Mucosa of descending colon (tissue), 3 donors: ENCODE measurements around the gene SCYL2. TPM values are rescaled to one million over a fixed set of nuclear protein-coding genes. Genes with fewer than 3 reads are reported as not detected.

Experiments used
- ATAC-seq: fragments of 200-7000 bp; cut with Tn5 transposase; one replicate; pipeline ENCODE4 v1.9.1; 2020; ENCODE audit warnings: mild to moderate bottlenecking, moderate library complexity
- DNase-seq, 3 donors: peaks; one replicate each; pipeline ENCODE4 v3.0.0-alpha.2; 2020
- H3K36me3 ChIP-seq: fragments of 200-600 bp; one replicate; pipeline ENCODE4 v1.8.0; 2021; ENCODE audit warnings: low read depth, mild to moderate bottlenecking
- H3K4me1 ChIP-seq: fragments of 200-600 bp; one replicate; pipeline ENCODE4 v1.8.0; 2021; ENCODE audit warnings: low read depth, mild to moderate bottlenecking
- H3K4me3 ChIP-seq: fragments of 200-600 bp; one replicate; pipeline ENCODE4 v1.8.0; 2021; ENCODE audit warnings: mild to moderate bottlenecking
- H3K9me3 ChIP-seq: fragments of 200-600 bp; one replicate; pipeline ENCODE4 v1.8.0; 2021; ENCODE audit warnings: mild to moderate bottlenecking
- intact Hi-C, 2 donors: fragments of 100-400 bp; cut with DNase I in 1 of 2; cut with micrococcal nuclease in 1 of 2; formaldehyde crosslinking; loops; one replicate each; pipeline versions ENCODE4 v1.11.0 to v1.11.1; 2022; cut with DNase I, micrococcal nuclease
- total RNA-seq, 3 donors: library from RNA; stranded (reverse); fragmentation: NEBNext Ultra II Directional in 2 of 3; extraction: Animal tissue kit (Norgen Biotek cat#: 25700) in 2 of 3; gene quantifications; one replicate each; pipeline versions ENCODE4 v1.2.1 to v1.2.4, GENCODE V29; 2021 to 2023
- TF ChIP-seq, protein P1 (sequence below): fragments of 200-600 bp; IDR thresholded peaks from one replicate; pipeline ENCODE4 v1.8.0; 2022; ENCODE audit warnings: antibody characterized with exemption, mild to moderate bottlenecking
- donor health status: DM: no; HTN: no; CAD: no; lungs with moderate emphysema.
- donor health status: DM: no; HTN: no; CAD: no.
- donor health status: DM: no; HTN: yes; CAD: no.

SCYL2 gene
- total RNA-seq, 3 donors from 2014 or later = 56.8 to 64.6 (median 63.4) TPM

DNA sequence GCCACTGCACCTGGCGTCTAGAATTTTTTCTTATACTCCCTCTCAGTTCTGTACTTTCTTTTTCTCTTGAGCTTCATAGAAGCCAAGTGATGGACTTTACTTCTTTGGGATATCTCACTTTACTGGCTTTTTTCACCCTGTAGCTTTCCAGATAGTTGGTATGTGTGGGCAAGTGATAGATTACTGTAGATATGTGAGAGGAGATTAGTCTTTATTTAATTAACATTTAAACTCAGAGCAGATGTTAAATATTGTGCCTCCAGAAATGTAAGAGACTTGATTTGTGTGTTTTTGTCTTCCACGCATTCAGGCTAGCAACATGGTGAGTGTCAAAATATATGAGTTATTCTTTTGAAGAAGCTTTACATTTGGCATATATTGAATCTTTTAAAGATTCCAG, 50.4 kb downstream of the SCYL2 start:
- DNase-seq = no peak
- intact Hi-C loops = no loop called here
- Histone ChIP-seq H3K4me1 (no peaks in the 10 kb centered on the region), H3K9me3 (no peaks in the 10 kb centered on the region), H3K4me3 (no peak overlapping the region), H3K36me3 (peaks cover 3% of the 10 kb centered on the region)
- TF ChIP-seq, protein P1, sequence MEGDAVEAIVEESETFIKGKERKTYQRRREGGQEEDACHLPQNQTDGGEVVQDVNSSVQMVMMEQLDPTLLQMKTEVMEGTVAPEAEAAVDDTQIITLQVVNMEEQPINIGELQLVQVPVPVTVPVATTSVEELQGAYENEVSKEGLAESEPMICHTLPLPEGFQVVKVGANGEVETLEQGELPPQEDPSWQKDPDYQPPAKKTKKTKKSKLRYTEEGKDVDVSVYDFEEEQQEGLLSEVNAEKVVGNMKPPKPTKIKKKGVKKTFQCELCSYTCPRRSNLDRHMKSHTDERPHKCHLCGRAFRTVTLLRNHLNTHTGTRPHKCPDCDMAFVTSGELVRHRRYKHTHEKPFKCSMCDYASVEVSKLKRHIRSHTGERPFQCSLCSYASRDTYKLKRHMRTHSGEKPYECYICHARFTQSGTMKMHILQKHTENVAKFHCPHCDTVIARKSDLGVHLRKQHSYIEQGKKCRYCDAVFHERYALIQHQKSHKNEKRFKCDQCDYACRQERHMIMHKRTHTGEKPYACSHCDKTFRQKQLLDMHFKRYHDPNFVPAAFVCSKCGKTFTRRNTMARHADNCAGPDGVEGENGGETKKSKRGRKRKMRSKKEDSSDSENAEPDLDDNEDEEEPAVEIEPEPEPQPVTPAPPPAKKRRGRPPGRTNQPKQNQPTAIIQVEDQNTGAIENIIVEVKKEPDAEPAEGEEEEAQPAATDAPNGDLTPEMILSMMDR = no peak
- no peak for ATAC-seq

DNA sequence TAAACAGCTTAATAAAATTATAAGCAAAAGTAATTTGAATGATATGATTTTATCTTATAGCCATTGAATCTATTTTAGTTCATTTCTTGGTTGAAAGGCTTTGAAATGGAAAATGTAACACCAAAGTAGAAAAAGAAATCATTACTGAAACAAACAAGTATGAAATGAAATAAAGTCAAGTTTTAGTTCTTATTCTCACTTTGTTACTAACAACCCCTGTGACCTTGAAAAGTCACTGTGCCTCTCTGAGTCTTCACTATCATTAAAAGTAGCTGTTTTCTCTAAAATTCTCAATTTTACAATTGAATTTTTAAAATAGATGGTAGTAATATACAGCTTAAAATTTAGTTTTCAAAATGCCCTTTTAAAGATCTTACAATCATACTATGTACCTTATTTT, 57.5 kb downstream of the SCYL2 start:
- ATAC-seq = no peak

DNA sequence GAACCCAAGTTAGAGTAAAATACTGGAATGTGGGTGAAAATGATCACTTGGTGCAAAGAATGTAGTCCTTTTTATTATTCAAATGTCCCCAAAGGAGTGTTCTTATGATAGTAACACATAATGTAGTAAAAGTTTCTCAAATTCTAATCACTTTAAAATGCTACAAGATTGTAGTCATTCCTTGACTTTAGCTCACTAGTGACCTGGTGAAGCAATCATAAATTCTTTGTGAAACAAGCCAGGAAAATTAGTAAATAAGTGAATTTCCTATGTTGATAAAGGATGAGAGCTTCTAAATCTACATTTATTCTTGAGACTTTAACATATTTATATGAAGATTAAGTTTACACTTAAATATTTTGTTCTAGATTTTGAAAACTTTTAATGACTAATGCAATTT, 59.2 kb downstream of the SCYL2 start:
- Histone ChIP-seq H3K4me3 (no peak overlapping the region), H3K9me3 (no peaks in the 10 kb centered on the region), H3K36me3 (no peaks in the 10 kb centered on the region), H3K4me1 (no peaks in the 10 kb centered on the region)
- TF ChIP-seq, protein P1 = no peak
- ATAC-seq (no peak), DNase-seq (no peak)
- intact Hi-C loops = no loop called here

More for the DNA sequence above, 57.5 kb downstream of the SCYL2 start:
- TF ChIP-seq, protein P1 = no peak
- Histone ChIP-seq H3K36me3 (no peaks in the 10 kb centered on the region), H3K4me3 (no peak overlapping the region), H3K9me3 (no peaks in the 10 kb centered on the region), H3K4me1 (no peaks in the 10 kb centered on the region)
- DNase-seq = no peak
- intact Hi-C loops = no loop called here

DNA sequence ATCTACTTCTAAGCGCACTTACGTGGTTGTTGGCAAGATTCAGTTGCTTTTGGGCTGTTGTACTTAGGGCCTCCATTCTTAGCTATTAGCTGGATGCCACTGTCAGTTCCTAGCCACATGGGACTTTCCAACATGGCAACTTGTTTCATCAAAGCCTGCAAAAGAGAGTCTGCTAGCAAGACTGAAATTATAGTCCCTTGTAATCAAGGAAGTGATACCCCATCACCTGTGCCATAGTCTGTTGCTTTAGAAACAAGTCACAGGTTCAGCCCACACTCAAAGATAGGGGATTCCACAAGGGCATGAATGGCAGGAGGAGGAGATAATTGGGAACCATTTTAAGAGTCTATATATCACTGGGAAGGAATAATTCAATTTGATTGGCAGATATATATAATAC, 62.8 kb downstream of the SCYL2 start:
- TF ChIP-seq, protein P1 = no peak
- no peak for DNase-seq
- intact Hi-C loops = no loop called here
- no peak for ATAC-seq
- Histone ChIP-seq H3K4me3 (no peak overlapping the region), H3K36me3 (no peaks in the 10 kb centered on the region), H3K4me1 (peaks cover 12% of the 10 kb centered on the region), H3K9me3 (no peaks in the 10 kb centered on the region)

DNA sequence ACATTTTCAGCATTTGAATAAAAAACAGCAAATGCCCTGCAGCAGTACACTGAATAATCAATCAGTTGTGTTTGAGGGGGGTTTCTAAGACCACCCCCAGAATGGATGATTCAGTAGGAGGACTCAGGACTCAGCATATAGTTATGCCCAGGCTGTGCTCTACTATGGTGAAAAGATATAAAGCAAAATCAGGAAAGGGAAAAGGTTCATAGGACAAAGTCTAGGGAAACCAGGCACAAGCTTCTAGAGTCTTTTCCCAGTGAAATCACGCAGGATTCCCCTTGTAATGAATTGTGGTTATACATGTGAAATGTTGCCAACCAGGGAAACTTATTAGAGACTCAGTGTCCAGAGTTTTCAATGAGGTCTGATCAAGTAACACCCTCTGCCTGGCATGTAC, 64.9 kb downstream of the SCYL2 start:
- Histone ChIP-seq H3K4me3 (no peak overlapping the region), H3K9me3 (no peaks in the 10 kb centered on the region), H3K4me1 (peaks cover 12% of the 10 kb centered on the region), H3K36me3 (no peaks in the 10 kb centered on the region)
- no peak for DNase-seq
- TF ChIP-seq, protein P1 = no peak
- peak; percentile 48 for ATAC-seq
- intact Hi-C loops = no loop called here

DNA sequence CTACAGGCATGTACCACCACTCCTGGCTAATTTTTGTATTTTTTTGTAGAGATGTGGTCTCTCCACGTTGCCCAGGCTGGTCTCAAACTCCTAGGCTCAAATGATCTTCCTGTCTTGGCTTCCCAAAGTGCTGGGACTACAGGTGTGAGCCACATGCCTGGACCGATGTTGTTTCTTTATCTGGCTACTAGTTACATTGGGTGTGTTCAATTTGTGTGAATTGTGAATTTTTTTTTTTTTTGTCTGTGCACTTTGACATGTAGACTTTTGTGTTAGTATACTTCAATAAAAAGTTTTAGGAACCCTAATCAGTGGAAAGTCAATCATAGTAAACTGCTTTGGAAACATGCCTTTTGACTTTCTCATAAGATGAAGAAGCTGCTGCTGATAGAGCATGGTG, 65.9 kb downstream of the SCYL2 start:
- Histone ChIP-seq H3K4me3 (no peak overlapping the region), H3K4me1 (peaks cover 15% of the 10 kb centered on the region), H3K9me3 (no peaks in the 10 kb centered on the region), H3K36me3 (no peaks in the 10 kb centered on the region)
- peak; percentile 70 for ATAC-seq
- intact Hi-C loops = no loop called here
- TF ChIP-seq, protein P1 = no peak
- DNase-seq = no peak
